T-helper 22 cell (primary cell): ENCODE results near the gene NDUFS6.

Experiments used
- DNase-seq: peaks from one replicate; pipeline ENCODE4 v3.0.0-alpha.2; 2020; ENCODE audit warnings: low read depth

The NDUFS6 gene

DNA sequence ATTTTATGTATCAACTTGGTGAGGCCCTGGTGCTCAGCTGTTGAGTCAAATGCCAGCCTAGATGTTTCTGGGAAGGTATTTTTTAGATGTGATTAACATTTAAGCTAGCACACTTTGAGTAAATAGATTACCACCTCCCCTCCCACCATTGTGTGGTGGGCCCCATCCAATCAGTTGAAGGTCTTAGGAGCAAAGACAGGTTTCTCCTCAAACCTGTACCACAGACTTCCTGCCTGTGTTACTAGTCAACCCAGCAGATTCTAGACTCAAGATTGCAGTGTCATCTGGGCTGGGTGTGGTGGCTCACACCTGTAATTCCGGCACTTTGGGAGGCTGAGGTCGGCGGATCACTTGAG is 35.3 kb upstream of the NDUFS6 start:
- no peak for DNase-seq

DNA sequence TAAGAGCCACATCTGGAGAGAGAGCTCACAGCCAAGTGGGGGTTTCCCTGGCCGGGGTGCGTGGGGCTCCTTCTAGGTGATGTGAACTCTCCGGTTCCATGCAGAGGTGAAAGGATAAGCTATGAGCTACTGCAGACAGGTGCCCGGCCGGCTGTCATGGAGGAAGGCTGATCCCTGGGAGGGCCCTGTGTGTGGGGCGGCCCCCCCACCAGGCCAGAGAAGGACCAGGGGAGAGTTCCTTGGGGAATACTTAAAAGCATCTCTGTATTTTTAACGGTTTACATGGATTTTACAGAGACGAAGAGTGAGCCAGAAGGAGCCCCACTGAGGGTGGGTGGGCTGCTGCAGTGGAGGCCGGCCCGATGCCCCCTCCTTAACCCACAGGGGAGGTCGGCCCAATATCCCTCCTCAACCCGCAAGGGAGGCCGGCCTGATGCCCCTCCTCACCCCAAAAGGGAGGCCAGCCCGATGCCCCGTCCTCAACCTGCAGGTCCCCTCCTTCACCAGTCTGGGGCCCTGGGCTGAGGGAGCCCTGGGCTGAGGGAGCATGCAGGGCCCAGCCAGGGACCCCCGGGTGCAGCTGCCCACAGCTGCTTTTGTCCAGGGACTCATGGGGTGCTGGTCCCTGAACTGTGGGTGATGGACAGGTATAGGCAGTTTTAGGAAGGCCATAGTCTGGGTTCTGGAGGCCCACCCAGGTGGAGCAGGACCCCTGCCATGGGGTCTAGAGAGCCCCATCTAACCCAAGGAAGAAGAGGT is 33.5 kb upstream of the NDUFS6 start:
- DNase-seq = no peak

DNA sequence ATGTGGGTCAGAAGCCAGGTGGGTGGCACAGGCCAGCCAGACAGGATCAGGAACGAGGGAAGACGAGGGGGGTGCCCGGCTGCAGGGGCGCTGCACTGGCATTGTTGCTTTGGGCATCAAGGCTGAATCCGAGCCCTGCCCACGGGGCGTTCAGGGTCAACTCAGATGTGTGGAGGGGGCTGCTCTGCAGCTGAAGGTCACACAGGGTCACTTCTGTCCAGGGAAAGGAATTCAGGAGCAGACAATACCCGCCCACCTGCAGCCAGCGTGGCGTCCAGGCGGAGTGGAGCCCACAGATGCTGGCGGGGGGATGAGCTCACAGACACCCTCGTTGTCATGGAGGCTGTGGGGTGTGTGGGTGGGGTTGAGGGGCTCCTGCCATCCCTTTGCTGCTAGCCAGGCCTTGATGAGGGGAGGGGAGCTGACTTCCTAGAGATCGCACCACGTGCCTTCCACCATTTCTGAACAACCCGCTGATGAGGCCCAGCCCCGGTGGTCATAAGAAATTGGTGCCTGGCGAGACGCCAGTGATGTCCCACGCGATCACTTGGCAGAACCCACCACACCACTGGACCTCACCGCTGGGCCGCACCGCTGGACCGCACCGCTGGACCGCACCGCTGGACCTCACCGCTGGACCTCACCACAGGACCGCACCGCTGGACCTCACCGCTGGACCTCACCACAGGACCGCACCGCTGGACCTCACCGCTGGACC is 32.8 kb upstream of the NDUFS6 start:
- DNase-seq = no peak

DNA sequence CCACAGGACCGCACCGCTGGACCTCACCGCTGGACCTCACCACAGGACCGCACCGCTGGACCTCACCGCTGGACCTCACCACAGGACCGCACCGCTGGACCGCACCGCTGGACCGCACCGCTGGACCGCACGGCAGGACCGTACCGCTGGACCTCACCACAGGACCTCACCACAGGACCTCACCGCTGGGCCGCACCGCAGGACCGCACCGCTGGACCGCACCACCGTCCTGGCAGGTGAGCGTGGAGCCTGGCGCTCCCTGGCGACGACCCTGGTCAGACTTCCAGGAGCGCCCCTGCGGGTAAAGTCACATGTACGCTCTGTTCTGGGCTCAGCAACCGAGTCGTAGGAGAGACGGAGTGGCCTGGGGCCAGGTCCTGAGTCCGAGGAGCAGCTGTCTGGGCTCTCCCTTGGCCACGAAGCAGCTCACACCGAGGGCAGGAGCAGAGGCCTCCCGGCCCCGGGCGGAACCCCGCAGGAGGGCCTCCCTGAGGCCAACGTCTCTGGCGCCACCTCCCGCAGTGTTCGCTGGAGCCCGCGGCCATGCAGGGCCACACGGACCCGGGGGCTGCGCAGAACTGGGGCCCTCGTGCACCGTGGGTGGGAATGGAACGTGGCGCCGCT is 32.1 kb upstream of the NDUFS6 start:
- DNase-seq = no peak

DNA sequence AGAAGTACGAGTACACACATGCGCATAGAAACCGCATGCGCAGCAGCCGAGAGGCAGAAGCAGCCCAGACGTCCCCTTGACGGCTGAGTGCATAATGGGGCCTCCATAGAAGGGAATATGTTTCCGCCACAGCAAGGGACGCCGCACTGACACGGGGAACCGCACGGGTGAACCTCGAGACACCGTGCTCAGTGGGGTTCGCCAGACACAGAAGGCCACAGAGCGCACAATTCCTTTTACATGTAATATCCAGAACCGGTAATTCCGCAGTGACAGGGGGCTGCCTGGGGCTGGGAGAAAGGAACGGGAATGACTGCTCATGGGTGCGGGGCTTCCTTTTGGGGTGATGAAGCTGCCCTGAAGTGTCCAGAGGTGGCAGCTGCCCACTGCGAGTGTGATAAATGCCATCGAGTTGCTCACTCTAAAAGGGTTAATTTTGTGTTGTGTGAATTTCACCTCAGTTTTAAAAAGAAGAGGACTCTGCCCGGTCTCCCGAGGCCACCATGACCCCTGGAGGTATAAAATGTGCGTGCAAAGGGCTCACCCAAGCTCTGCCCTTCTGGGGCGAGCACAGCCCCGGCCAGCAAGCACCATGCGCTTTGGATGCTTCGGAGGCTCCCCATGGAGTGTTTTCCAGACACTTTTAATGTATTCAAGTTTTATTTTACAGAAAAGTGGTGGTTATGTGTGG is 31.3 kb upstream of the NDUFS6 start:
- DNase-seq = no peak

DNA sequence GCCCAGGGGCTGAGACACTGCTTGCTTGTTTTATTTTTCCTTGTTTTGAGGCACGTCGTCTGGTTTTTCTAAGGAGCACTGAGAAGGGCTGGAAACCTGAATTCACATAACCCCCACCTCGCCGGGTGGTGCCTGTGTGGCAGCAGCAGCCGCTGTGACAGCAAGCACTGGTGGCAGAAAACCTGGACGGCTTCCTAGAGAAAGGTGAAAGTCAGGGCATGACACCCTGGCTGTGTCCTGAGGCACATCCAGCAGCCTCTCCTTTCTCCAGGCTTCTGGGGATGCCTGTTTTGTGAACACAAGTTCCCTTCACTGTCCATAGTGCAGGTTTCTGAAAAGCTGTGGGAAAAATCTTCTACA is 30.8 kb upstream of the NDUFS6 start:
- DNase-seq = no peak

DNA sequence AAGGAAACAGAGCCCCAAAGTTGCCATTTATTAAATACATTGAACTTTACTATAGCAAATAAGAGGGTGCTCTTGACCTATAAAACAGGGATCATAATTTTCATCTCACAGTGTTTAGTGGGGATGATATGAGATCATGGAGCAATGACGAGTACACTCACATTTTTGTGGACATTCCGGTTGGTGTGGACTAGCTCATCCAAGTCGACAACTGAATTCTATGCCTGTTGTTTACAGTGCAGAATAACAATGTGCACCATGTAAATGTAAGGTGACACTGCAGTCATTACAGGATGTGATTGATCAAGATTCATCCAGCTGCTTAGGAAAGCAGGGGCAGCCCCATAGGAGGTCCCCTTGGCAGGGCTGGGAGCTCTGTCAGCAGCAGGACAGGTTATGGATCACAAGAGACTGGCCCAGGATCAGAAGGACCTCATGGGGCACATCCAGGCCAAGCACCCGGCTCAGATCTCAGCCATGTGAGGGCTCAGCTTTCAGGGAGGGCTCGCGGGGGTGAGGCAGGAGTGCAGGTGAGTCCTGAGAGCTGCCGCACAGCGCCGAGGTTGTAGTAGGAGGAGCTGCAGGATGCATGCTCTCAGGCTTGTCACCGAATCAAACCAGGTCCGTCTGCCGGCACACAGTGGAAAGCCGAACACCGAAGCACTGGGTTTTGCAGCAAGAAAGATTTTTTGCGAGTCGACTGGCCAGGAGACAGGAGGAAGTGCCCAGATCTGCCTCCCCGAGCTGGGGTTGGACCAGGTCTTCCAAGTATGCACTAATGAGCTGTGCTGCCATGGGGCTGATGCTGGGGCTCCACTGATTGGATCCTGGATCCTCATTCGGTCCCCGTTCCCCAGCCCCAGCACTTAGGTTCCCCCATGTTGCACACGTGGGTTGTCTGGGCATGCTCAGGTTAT is 29.8 kb upstream of the NDUFS6 start:
- DNase-seq = no peak

DNA sequence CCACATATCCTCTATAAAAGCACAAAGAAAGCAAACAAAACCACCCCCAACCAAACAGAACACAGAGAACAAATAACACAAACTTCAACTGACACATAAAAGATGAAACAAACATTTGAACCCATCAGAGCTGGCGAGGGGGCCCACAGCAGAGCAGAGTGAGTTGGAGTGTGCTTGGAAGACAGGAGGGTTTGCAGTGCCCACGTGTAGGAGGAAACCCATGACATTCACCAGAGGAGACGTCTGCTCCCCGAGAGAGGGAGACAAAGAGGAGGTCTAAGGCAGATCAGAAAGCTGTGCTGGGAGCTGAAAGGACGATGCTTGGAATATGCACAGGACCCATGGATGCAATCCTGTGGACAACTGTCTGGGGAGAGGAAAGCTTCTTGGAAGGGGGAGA is 28.6 kb upstream of the NDUFS6 start:
- DNase-seq = no peak

DNA sequence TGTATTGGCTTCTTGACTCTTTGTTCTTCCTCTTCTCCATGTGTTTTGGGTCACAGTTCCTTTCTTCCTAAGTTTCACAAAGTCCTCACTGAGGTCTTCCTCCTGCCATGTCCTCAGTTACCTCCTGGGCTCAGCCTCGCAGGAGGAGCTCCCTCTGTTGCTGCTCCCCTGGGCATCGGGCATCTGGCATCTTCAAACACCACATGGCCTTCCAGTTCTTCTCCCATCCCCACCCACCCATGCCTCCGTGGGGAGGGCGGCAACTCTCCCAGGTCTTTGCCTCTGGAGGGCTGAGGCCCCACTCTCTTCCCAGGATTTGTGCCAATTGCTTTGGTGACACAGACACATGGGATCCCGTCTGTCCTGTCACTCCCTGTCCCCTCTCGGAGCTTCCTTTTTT is 24.4 kb upstream of the NDUFS6 start:
- no peak for DNase-seq

DNA sequence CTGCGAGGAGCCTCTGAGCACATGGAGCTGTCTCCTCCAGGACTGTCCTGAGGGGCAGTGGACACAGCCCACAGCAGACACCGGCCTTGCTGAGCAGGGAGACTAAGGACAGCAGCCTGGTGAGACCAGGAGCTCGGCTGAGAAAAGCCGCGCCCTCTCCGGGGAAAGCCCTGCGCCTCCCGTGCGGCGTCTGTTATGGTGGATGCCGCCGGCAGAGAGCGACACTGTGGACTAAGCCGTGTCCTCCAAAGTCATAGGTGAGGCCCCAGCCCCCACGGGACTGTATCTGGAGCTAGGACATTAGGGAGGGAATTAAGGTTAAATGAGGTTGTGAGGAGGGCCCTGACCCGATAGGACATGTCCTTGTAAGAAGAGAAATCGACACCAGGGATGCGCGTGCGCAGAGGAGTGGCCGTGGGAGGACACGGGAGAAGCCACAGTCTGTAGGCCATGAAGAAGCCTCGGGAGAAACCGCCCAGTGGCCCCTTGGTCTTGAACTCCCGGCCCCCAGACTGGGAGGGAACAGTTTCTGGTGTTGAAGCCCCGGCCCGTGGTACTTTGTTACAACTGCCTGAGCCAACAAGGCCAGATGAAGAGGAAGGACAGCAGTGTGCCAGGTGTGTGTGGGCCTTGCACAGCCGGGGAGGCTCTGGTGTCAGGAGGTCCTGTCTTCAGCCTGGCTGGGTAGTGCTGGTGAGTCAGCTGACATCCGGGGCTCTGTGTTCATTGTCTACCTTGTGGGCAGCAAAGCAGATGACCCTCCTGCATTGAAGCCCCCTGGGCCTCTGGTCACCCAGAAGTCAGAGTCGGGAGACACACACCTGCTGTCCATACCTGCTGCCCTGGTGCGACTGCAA is 23.7 kb upstream of the NDUFS6 start:
- no peak for DNase-seq

DNA sequence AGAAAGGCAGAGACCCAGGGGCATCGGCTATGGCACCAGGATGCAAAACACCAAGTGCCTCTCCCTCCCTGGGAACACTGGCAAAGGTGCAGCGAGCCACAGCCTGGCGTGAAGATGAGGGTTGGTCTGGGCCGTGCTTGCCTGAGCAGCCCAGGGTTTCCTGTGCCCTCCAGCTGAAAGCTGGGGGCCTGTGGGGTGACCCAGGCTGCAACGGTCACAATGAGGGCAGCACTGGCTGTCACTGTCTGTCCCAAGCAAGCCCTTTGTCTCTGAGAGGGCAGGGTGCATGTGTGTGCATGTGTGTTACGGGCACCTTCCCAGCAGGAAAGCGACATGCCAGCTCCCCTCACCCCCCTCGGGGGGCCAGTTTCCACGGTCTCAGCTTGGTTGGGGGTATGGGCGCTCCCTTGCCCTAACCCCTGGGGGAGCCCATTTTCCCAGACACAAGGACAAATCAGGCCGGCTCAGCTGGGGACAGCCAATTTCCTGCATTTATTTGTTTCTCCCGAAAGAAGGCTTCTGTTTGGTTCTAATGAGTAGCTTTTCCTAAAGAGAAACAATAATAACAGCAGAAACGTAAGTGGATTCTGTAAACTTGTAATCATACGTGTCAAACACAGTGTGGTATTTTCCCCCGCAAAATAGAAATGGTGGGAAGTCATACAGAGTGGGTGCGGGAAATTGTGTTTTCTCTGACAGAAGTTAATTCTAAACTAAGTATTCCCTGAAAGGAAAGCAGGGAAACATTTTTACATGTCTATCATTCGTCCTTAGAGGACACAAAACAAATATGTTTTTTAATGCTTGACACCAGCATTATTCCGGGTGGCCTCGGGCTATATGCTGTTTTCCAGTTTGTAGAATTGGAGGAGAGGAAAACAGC is 22.8 kb upstream of the NDUFS6 start:
- DNase-seq = no peak

DNA sequence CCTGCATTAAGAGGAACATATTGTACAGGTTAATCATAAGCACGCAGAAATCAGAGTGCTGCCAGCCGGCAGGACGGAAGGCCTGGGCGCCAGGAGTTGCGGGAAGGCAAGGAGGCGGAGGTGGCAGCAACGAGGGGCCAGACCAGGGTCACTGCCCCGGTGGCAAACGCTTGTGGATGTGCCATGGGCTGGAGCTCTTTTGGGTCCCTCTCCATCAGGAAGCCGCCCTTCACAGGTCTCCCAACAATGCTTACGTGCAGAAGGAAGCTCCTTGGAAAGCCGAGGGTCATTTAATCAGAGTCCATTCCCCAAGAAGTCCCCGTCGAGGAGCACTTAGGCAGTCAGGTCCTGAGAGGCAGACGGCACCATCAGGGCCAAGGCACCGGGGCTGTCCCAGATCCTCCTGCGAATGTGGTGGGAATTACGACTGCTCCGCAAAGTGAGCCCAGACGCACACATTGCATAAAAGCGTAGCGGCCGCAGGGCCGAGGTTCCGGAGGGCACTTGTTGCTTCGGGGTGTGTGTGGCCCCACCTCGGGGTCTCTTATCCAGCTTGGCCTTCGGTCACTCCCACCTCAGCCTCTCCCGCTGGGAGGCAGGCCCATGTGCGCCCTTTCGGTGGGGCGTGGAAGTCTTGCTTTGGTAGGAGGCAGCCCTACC is 22.1 kb upstream of the NDUFS6 start:
- DNase-seq = no peak

DNA sequence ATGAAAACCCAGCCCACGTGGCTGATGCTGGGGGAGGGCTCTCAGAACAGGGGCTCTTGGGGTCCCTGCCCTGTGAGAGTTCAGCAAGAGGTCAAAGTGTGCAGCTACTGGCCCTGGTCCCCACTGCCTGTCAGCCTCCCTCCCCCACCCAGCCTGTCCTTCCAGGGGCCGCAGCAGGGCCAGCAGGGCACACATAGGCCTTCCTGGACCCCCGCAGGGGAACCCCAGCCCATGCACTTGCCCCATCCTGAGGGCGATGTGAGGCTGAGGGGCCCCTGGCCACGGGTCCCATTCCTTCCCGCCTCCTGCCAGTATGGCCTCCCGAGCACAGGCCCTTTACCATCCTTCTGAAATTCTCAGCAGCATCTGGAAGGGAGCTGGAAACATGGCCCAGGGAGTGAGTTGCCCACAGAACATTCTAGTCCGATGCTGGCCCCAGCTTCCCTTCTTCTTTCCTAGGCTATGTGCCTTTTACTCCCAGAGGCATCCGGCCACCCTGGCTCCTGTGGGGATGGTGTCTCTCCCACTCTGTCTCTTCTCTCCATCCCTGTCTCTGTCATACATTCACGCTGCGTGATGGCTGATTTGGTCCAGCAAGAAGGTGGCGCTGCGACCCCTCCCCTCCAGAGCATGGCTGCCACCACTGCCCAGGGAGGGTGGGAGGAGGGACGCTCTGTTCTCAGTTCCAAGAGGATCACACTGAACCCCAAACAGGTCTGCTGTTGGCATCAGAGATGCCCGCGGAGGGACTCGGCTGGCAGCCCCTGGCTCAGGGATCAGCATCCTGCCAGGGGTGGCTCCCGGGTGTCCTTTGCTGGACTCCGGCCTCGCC is 21.2 kb upstream of the NDUFS6 start:
- no peak for DNase-seq

DNA sequence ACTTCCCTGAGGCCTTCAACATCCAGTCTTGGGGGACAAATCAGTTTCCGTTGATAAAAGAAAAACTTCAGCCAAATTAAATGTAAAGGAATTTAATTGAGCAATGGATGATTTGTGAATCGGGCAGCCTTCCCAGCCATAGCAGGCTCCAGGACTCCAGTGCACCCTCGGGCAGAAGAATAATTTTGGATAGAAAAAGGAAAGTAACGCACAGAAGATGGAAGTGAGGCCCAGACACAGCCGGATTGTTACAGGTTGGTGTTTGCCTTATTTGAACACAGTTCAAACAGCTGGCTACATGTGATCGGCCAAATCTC is 20.6 kb upstream of the NDUFS6 start:
- DNase-seq = no peak

DNA sequence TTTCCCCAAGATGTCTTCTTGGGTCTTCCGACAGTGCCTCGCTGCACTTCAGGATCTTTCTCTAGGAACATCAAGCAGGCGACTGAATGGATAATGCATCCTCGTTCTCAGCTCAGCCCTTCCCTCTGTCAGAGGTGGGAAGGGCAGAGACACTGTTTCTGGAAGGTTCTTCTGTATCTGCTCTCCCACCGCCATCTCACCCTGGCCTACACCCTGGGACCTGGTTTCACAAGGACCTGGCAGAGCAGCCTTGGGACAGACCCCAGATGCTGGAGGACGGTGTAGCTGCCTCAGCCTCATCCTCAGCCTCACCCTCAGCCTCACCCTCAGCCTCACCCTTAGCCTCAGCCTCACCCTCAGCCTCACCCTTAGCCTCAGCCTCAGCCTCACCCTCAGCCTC is 20.1 kb upstream of the NDUFS6 start:
- no peak for DNase-seq

DNA sequence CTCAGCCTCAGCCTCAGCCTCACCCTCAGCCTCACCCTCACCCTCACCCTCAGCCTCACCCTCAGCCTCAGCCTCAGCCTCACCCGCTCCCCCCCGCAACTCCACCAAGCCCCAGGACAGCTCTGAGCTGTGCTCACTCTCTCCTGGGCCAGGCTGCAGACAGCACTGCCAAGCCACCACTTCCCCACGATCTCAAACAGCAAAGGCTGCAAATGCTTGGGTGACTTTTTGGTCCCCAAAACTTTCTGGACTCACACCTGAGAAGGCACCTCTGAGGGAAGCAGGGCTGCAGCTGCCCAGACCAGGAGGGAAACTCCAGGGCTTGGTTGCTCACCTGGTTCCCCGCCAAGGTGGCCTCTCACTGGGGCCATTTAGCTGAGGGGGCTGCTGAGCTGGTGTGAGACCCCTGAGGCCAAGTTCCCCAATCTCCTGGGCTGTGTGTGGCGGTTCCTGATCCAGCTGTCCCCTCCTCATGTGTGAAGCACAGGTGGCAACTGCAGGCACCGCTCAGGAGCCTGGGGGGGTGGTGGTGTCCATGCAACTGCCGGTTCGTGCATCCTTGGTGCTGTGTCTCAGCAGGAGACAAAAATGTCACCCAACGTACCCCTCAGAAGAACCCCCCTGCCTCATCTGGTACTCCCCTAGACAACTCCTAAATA is 19.4 kb upstream of the NDUFS6 start:
- DNase-seq = no peak

DNA sequence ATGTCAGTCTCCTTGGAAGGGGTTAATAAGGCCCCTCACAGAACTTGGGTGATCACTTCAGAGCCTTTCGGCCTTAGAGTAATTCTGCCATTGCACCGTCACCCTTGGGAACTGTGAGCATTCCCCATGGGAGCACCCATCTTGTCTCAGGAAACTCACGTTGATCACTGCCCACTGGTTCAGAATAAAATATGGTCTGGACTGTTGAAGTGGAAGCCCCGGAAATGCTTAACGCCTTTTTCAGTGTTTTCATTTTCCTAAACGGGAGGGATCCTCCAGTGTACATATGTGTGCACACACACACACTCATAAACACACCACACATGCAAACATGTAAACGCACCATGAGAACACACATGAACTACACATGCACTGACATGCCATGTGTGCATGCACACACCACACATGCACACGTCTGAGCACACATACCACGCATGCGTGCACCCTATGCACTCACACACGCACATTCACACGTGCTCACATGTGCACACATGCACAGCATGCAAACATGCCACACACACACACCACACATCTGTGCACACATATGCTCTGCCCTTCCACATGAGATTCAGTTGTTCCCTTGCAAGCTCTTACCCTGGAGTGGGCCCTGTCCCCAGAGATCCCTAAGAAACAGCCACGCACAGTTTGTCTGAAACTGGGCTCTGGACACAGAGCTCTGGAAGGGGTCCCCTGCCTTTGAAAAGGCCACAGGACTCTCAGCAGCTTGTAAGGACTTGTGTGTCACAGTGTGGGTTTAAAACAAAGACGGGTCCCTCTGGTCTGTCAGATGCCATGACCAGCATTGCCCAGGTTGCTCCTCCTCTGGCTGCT is 18.6 kb upstream of the NDUFS6 start:
- no peak for DNase-seq
